OCI-LY7 (cell line): ENCODE results near the gene ZCCHC12.
"Not testable (repeated sequence)": the region's sequence is repeated elsewhere in the genome, so short reads cannot be mapped to it uniquely, and the experiment has no call there.

Source experiments
- EZH2phosphoT487 ChIP-seq: fragments of 200-600 bp; sonication (generic); IDR thresholded peaks from 2 replicates; pipeline ENCODE4 v1.6.1; 2018; ENCODE audit warnings: low read depth, borderline replicate concordance, mild to moderate bottlenecking, mixed run types, antibody characterized with exemption, low read length, moderate library complexity, mixed read lengths
- TF ChIP-seq, protein P1 (sequence below): fragments of 200-600 bp; sonication (generic); conservative IDR thresholded peaks from 2 replicates; pipeline ENCODE4 v1.5.1; 2014; ENCODE audit warnings: mild to moderate bottlenecking, antibody characterized with exemption, low read length, moderate library complexity, mixed read lengths

DNA sequence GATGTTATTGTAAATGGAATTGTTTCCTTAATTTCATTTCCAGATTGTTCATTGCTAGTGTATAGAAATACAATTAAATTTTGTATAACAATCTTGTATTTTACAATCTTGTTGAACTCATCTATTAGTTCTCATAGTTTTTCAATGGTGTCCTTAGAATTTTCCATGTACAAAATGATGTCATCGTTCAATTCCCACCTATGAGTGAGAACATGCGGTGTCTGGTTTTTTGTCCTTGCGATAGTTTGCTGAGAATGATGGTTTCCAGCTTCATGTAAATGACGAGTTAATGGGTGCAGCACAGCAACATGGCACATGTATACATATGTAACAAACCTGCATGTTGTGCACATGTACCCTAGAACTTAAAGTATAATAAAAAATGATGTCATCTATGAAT, 6.4 kb upstream of the ZCCHC12 start:
- TF ChIP-seq, protein P1, sequence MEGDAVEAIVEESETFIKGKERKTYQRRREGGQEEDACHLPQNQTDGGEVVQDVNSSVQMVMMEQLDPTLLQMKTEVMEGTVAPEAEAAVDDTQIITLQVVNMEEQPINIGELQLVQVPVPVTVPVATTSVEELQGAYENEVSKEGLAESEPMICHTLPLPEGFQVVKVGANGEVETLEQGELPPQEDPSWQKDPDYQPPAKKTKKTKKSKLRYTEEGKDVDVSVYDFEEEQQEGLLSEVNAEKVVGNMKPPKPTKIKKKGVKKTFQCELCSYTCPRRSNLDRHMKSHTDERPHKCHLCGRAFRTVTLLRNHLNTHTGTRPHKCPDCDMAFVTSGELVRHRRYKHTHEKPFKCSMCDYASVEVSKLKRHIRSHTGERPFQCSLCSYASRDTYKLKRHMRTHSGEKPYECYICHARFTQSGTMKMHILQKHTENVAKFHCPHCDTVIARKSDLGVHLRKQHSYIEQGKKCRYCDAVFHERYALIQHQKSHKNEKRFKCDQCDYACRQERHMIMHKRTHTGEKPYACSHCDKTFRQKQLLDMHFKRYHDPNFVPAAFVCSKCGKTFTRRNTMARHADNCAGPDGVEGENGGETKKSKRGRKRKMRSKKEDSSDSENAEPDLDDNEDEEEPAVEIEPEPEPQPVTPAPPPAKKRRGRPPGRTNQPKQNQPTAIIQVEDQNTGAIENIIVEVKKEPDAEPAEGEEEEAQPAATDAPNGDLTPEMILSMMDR, result not testable (repeated sequence)
- TF ChIP-seq EZH2phosphoT487, result not testable (repeated sequence)
